Loucy (cell line): ENCODE results near the gene SF3B4.

Experiments used
- H2AFZ ChIP-seq: fragments of 200-600 bp; sonication (generic); 2 replicates; pipeline ENCODE4 v1.6.0; 2016; ENCODE audit warnings: antibody characterized with exemption, mild to moderate bottlenecking, low read length, moderate library complexity
- H3F3A ChIP-seq: fragments of 200-600 bp; 2 replicates; pipeline ENCODE4 v1.6.0; 2016; ENCODE audit warnings: antibody characterized with exemption, low read depth, mild to moderate bottlenecking
- H3K27me3 ChIP-seq: fragments of 200-600 bp; sonication (generic); 2 replicates; pipeline ENCODE4 v1.6.1; 2014; ENCODE audit warnings: low read length, mild to moderate bottlenecking; ENCODE audit not compliant: insufficient read depth, poor library complexity, severe bottlenecking
- H3K36me3 ChIP-seq: fragments of 200-600 bp; sonication (generic); 2 replicates; pipeline ENCODE4 v1.6.1; 2016; ENCODE audit warnings: low read length; ENCODE audit not compliant: insufficient read depth
- H3K4me1 ChIP-seq: fragments of 200-600 bp; sonication (generic); 2 replicates; pipeline ENCODE4 v1.5.1; 2014; ENCODE audit warnings: low read length, mild to moderate bottlenecking; ENCODE audit not compliant: insufficient read depth, poor library complexity, severe bottlenecking
- H3K4me2 ChIP-seq: fragments of 200-600 bp; sonication (generic); 2 replicates; pipeline ENCODE4 v1.6.0; 2014; ENCODE audit warnings: antibody characterized with exemption, low read length, low read depth, mild to moderate bottlenecking; ENCODE audit not compliant: poor library complexity, severe bottlenecking
- H3K4me3 ChIP-seq: fragments of 200-600 bp; sonication (generic); 2 replicates; pipeline ENCODE4 v1.5.1; 2014; ENCODE audit warnings: low read length, mild to moderate bottlenecking, mixed read lengths; ENCODE audit not compliant: poor library complexity, severe bottlenecking
- H3K79me2 ChIP-seq: fragments of 200-600 bp; sonication (generic); 2 replicates; pipeline ENCODE4 v1.6.1; 2014; ENCODE audit warnings: low read length; ENCODE audit not compliant: insufficient read depth
- H3K9ac ChIP-seq: fragments of 200-600 bp; sonication (generic); 2 replicates; pipeline ENCODE4 v1.6.0; 2014; ENCODE audit warnings: mild to moderate bottlenecking, low read depth, low read length, moderate library complexity; ENCODE audit not compliant: poor library complexity, severe bottlenecking
- H3K9me2 ChIP-seq: fragments of 200-600 bp; sonication (generic); replicated peaks from 2 replicates; pipeline ENCODE4 v1.6.1; 2016; ENCODE audit warnings: low read depth, low read length, mixed read lengths
- H3K9me3 ChIP-seq: fragments of 200-600 bp; sonication (generic); 2 replicates; pipeline ENCODE4 v1.6.1; 2014; ENCODE audit warnings: mild to moderate bottlenecking, antibody characterized with exemption, low read length, low read depth; ENCODE audit not compliant: insufficient read depth
- H4K20me1 ChIP-seq: fragments of 200-600 bp; sonication (generic); 2 replicates; pipeline ENCODE4 v1.6.0; 2014; ENCODE audit warnings: antibody characterized with exemption, low read length, mild to moderate bottlenecking; ENCODE audit not compliant: insufficient read depth, poor library complexity, severe bottlenecking
- CTCF ChIP-seq: fragments of 200-600 bp; sonication (generic); conservative IDR thresholded peaks from 2 replicates; pipeline ENCODE4 v1.5.1; 2014; ENCODE audit warnings: mild to moderate bottlenecking, antibody characterized with exemption, low read length
- EZH2phosphoT487 ChIP-seq: fragments of 200-600 bp; IDR thresholded peaks from 2 replicates; pipeline ENCODE4 v1.6.1; 2018; ENCODE audit warnings: antibody characterized with exemption, mild to moderate bottlenecking, moderate library complexity, borderline replicate concordance

Gene SF3B4

GRCh38 chr1:149916898-149917252 is 10.7 kb downstream of the SF3B4 start:
- Histone ChIP-seq H3K9me3 (no peaks in the 10 kb centered on the region), H3K4me3 (peak overlapping the region; percentile 93), H3K4me1 (peaks cover 55% of the 10 kb centered on the region), H3K9ac (peak overlapping the region; percentile 91), H3K79me2 (peaks cover 63% of the 10 kb centered on the region), H3K9me2 (no peaks in the 10 kb centered on the region), H3K4me2 (peak overlapping the region; percentile 89), H3K36me3 (peaks cover 9% of the 10 kb centered on the region; the same call in 1 of the 2 replicates), H2AFZ (no peak overlapping the region; the same call in 1 of the 2 replicates), H4K20me1 (peaks cover 29% of the 10 kb centered on the region), H3K27me3 (no peaks in the 10 kb centered on the region), H3F3A (no peaks in the 10 kb centered on the region)
- TF ChIP-seq CTCF: no peak
- no peak for TF ChIP-seq EZH2phosphoT487

DNA sequence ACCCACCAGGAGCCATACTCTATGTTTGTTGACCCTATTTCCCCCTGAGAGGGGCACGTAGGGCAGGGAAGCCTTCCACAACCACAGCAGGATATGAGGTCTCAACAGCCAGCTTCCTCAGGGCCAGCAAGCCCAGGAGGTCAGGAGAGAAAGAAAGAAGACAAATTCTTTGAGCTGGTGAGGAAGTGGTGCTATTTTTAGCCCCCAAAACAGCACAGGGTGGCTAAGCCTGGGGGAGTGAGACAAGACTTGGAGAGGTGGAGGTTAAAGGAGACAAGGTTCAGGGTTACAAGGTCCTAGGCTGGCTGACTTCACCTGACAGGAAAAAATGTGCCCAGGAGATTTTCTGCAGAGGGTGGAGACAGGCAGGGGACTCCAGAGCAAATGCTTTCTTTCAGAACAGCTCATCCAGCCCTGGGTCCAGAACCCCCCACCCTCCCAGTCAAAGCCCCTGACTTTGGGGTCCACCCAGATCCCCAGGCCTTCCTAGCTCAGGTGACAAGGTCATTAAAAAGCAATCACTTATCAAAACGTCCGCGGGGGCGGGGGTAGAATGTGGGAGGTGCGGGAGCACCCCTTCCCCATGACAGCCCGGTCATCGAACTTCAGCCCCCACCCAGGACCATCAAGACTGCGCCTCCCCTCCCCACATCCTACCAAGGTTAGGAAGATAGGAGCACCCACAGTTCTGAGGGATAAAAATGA is 11.3 kb downstream of the SF3B4 start:
- Histone ChIP-seq H3K36me3 (peaks cover 9% of the 10 kb centered on the region; the same call in 1 of the 2 replicates), H3K4me3 (peak overlapping the region; percentile 93), H3K4me2 (peak overlapping the region; percentile 89), H3K9me2 (no peaks in the 10 kb centered on the region), H3K27me3 (no peaks in the 10 kb centered on the region), H3F3A (no peaks in the 10 kb centered on the region), H2AFZ (no peak overlapping the region; the same call in 1 of the 2 replicates), H3K4me1 (peaks cover 61% of the 10 kb centered on the region), H3K9ac (peak overlapping the region; percentile 91), H3K79me2 (peaks cover 69% of the 10 kb centered on the region), H4K20me1 (peaks cover 34% of the 10 kb centered on the region), H3K9me3 (no peaks in the 10 kb centered on the region)
- TF ChIP-seq CTCF (no peak), EZH2phosphoT487 (no peak)

- H3K9me3 ChIP-seq: no peaks in the 10 kb centered on the region
- H3K9ac ChIP-seq: peak overlapping the region; percentile 91
- H2AFZ ChIP-seq: no peak overlapping the region
- H3K4me2 ChIP-seq: peak overlapping the region; percentile 89
- TF ChIP-seq EZH2phosphoT487: no peak
- no peak for TF ChIP-seq CTCF
- peaks cover 76% of the 10 kb centered on the region for H3K79me2 ChIP-seq
- H3K4me3 ChIP-seq: peak overlapping the region; percentile 93
- no peaks in the 10 kb centered on the region for H3K27me3 ChIP-seq
- peaks cover 14% of the 10 kb centered on the region; the same call in 1 of the 2 replicates for H3K36me3 ChIP-seq
- H3K4me1 ChIP-seq: peaks cover 68% of the 10 kb centered on the region
- peaks cover 38% of the 10 kb centered on the region for H4K20me1 ChIP-seq
- no peaks in the 10 kb centered on the region for H3F3A ChIP-seq
- no peaks in the 10 kb centered on the region for H3K9me2 ChIP-seq
Measured at GRCh38 chr1:149915429-149916192, 12.0 kb downstream of the SF3B4 start.
